Stimulated activated effector memory CD8-positive, alpha-beta T cell treated with anti-CD3 and anti-CD28 coated beads, Interleukin-12 subunit alpha, Interleukin-12 subunit beta, amount 100 ng/mL, for 72 hours (primary cell): ENCODE data around the gene CAMK2D.

Experiments
- ATAC-seq: fragments of 150-1000 bp; cut with Tn5 transposase; 2 replicates; pipeline ENCODE4 v1.10.0; 2021
- DNase-seq, 2 donors: peaks; one replicate each; pipeline ENCODE4 v3.0.0; 2021 to 2022; ENCODE audit warnings: low spot score in 2 of 2
- H3K27ac Mint-ChIP-seq: one replicate; pipeline ENCODE4 v1.8.0; 2022; ENCODE audit warnings: mild to moderate bottlenecking, mixed read lengths
- H3K36me3 Mint-ChIP-seq: one replicate; pipeline ENCODE4 v1.8.0; 2022; ENCODE audit warnings: mild to moderate bottlenecking, mixed read lengths
- H3K4me1 Mint-ChIP-seq: one replicate; pipeline ENCODE4 v1.8.0; 2022; ENCODE audit warnings: mixed read lengths
- H3K4me3 Mint-ChIP-seq: one replicate; pipeline ENCODE4 v1.8.0; 2022; ENCODE audit warnings: mild to moderate bottlenecking, mixed read lengths
- H3K9me3 Mint-ChIP-seq: one replicate; pipeline ENCODE4 v1.8.0; 2022; ENCODE audit warnings: mixed read lengths

Gene CAMK2D

DNA sequence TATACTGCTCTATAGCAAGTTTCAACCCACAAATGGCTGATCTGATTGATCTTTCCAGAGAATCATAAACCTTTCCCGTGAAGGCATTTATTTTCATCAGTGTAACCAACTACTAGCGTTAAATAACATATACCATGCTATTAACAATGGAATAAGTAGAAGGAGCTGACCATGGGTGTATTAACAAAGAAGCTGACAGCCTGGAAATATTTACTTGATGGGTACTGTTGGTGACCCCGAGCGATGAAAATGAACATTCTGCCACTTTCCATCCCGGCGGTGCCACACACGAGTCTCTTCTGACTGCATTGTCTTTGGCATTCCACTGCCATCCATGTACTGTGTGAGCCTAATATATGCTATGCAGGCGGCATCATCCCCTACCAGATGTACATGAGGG, 304.4 kb downstream of the CAMK2D start:
- ATAC-seq (no peak), DNase-seq (no peak)
- no peaks in the 10 kb centered on the region for H3K9me3 Mint-ChIP-seq
- H3K4me3 Mint-ChIP-seq, result no peak overlapping the region
- peaks cover 91% of the 10 kb centered on the region for H3K36me3 Mint-ChIP-seq
- H3K4me1 Mint-ChIP-seq, result peaks cover 13% of the 10 kb centered on the region
- peak overlapping the region; percentile 55 for H3K27ac Mint-ChIP-seq

DNA sequence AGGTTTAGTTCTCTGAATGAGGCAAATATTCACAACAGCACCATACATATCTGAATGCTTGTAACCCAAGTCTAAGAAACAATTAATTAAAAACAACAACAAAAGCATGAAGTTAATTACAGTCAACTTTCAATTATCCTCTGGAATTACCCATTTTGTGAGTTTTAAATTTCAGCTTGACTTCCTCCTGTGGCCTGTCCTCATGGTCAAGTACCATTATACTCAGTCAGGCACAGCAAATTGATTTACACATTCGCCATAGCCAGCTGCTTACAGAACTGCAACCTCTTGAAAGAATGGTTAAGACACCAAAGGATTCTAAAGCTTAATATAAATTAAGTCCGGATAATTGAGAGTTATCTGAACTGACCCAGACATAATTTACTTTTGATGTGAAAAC, 306.5 kb downstream of the CAMK2D start:
- no peak for DNase-seq
- Mint-ChIP-seq H3K4me1 (peaks cover 5% of the 10 kb centered on the region), H3K4me3 (no peak overlapping the region), H3K27ac (no peak overlapping the region), H3K9me3 (no peaks in the 10 kb centered on the region), H3K36me3 (peaks cover 79% of the 10 kb centered on the region)
- ATAC-seq, result no peak

DNA sequence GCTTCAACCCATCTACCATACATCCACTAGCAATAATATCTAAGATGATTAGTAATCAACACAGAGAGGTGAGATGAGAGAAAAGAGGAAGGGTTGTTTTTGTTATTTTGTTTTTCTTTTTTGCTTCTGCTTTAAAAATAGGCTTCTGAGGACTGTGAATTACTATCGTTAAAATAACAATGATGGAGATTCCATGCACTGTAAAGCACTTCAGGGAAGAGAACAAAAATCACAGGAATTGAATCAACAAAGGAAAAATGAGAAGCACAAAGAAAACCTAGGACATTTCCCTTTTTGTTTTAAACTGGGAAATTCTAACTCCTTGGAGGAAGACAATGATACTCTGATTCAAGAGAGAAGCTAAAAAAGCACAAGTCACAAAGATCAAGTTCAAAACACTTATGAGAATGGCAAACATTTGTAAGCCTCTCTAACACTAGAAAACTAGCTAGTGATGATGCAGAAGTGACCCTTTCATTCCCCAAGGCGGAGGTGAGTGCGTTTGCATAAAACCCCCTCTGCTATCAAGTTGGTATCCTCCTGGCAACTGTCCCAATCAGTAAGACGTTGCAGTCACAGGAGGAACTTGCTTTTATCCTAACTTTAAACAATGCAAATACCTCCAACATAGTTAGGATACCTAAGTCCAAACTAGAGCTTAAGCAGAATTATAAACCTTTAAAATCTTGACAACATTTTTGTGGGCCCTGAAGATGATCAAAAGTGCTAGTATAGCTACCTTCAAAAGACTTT, 308.5 kb downstream of the CAMK2D start:
- H3K9me3 Mint-ChIP-seq, result no peaks in the 10 kb centered on the region
- H3K27ac Mint-ChIP-seq, result peak overlapping the region; percentile 19
- DNase-seq, result no peak
- H3K4me3 Mint-ChIP-seq, result no peak overlapping the region
- ATAC-seq, result no peak
- H3K4me1 Mint-ChIP-seq, result peaks cover 5% of the 10 kb centered on the region
- peaks cover 59% of the 10 kb centered on the region for H3K36me3 Mint-ChIP-seq

DNA sequence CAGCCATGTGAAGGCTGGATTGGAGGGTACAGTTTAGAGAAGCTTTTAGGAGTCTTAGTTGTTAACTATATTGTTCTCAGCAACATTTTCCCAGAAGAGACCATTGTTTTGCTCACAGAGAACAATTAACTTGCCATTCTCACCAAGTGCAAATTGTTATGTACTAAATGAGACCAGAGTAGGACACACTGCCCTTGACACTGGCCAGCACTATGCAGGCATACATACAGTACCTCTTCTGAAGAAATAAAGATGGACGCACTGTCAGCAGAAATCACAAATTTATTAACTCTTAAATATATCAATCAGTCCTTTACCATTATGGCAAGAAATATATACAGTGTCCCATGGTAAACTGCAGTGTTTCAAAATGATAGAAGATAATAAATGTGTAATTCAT, 309.4 kb downstream of the CAMK2D start:
- ATAC-seq (no peak), DNase-seq (no peak)
- Mint-ChIP-seq H3K27ac (peak overlapping the region; percentile 2), H3K36me3 (peaks cover 50% of the 10 kb centered on the region), H3K4me1 (peaks cover 5% of the 10 kb centered on the region), H3K4me3 (no peak overlapping the region), H3K9me3 (no peaks in the 10 kb centered on the region)

- DNase-seq, result no peak
- peaks cover 34% of the 10 kb centered on the region for H3K36me3 Mint-ChIP-seq
- H3K4me1 Mint-ChIP-seq, result peaks cover 10% of the 10 kb centered on the region
- no peak for ATAC-seq
- no peak overlapping the region for H3K4me3 Mint-ChIP-seq
- no peak overlapping the region for H3K27ac Mint-ChIP-seq
- no peaks in the 10 kb centered on the region for H3K9me3 Mint-ChIP-seq
Observed at GRCh38 chr4:113450295-113451080, 311.1 kb downstream of the CAMK2D start.

DNA sequence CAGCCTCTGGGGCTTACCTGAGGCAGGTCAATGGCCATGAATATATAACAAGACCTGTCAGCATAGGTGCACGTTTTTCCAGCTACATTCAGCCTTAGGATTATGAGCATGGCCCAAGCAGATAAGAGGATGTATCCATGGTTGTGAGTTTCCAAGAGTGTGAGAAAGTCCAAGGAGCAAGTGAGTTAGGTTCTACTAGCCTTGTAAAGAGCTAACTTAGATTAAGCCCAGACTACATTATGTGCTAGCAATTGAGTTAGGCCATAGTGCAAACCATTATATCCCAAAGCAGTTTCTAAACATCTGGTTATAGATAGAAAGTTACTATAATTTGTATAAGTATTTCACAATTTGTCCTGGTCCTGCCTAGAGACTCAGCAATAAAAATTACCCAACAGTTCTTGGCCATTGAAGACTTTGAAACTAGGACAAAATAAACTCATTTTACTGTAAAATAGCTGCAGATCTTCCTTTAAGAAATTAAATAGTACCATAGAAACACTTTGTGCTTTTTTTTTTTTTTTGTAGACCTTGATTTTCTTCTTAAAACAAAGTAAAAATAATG, 312.0 kb downstream of the CAMK2D start:
- no peak for ATAC-seq
- H3K9me3 Mint-ChIP-seq, result no peaks in the 10 kb centered on the region
- H3K4me1 Mint-ChIP-seq, result peaks cover 10% of the 10 kb centered on the region
- H3K36me3 Mint-ChIP-seq, result peaks cover 28% of the 10 kb centered on the region
- no peak overlapping the region for H3K4me3 Mint-ChIP-seq
- no peak overlapping the region for H3K27ac Mint-ChIP-seq
- DNase-seq, result no peak

DNA sequence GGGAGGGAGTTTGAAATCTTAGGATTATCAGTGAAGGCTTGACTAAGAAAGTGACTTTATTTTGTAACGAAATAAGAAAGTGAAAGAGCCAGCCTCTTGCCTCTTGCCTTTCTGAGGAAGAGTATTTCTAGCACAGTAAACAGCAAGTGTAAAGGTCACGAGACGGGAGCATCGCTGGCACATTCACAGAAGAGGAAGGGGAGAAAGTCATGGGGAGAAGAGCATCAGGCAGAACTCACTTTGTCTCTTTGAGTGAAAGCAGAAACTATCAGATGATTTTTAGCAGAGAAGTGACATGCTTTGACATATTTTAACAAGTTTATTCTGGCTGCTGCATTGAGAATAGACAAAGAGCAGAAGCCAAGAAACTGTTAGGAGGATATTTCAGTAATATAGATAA, 313.8 kb downstream of the CAMK2D start:
- DNase-seq (no peak), ATAC-seq (peak; percentile 54)
- H3K36me3 Mint-ChIP-seq, result peaks cover 11% of the 10 kb centered on the region
- H3K9me3 Mint-ChIP-seq, result peaks cover 3% of the 10 kb centered on the region
- peaks cover 15% of the 10 kb centered on the region for H3K4me1 Mint-ChIP-seq
- H3K4me3 Mint-ChIP-seq, result no peak overlapping the region
- no peak overlapping the region for H3K27ac Mint-ChIP-seq

DNA sequence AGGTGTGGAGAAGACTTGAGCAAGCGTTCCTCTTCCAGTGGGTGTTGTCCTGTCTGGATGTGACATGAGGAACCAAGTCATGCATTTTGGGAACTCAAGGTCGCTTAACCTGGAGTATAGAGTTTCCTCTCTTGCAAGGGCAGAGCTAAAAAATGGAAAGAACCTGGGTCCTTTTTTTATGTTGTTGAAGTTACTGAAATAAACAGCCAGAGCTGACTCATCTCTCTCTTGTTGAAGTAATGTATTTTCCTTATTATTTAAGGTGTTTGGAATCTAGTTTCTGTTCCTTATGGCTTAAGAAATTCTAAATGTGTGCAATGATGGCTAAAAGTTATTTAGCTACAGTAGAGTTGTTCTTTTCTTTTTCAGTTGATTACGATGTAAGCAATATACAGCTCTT, 314.5 kb downstream of the CAMK2D start:
- Mint-ChIP-seq H3K4me3 (no peak overlapping the region), H3K36me3 (peaks cover 8% of the 10 kb centered on the region), H3K4me1 (peaks cover 15% of the 10 kb centered on the region), H3K27ac (no peak overlapping the region), H3K9me3 (peaks cover 3% of the 10 kb centered on the region)
- no peak for ATAC-seq
- no peak for DNase-seq

GRCh38 chr4:113446019-113446418, 315.5 kb downstream of the CAMK2D start:
- ATAC-seq (peak; percentile 79), DNase-seq (no peak)
- H3K4me1 Mint-ChIP-seq, result peaks cover 15% of the 10 kb centered on the region
- H3K27ac Mint-ChIP-seq, result no peak overlapping the region
- H3K36me3 Mint-ChIP-seq, result peaks cover under 1% of the 10 kb centered on the region
- no peak overlapping the region for H3K4me3 Mint-ChIP-seq
- peaks cover 3% of the 10 kb centered on the region for H3K9me3 Mint-ChIP-seq

DNA sequence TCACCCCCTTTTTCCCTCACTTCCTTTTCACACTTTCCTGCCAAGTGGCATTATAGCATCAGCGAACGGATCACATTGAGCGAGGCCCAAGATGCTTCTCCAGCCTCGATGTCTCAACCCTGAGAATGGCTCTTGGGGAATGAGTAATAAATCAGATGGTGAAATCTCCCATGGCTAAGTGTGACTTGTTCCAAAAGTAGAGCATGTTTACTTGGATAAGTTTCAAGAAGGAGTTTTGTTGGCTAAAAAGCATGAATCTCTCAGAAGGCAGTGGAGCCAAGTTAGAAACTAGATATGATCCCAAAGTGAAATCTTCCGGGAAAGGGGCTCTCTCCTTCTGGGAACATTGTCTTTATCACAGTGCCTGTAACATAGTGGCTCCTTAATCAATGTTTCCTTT, 316.3 kb downstream of the CAMK2D start:
- H3K27ac Mint-ChIP-seq, result no peak overlapping the region
- peaks cover 15% of the 10 kb centered on the region for H3K4me1 Mint-ChIP-seq
- DNase-seq (no peak), ATAC-seq (no peak)
- peaks cover 3% of the 10 kb centered on the region for H3K9me3 Mint-ChIP-seq
- no peaks in the 10 kb centered on the region for H3K36me3 Mint-ChIP-seq
- H3K4me3 Mint-ChIP-seq, result no peak overlapping the region

- peaks cover 3% of the 10 kb centered on the region for H3K9me3 Mint-ChIP-seq
- DNase-seq (no peak), ATAC-seq (no peak)
- H3K4me1 Mint-ChIP-seq, result peaks cover 15% of the 10 kb centered on the region
- peak overlapping the region; percentile 27 for H3K27ac Mint-ChIP-seq
- H3K4me3 Mint-ChIP-seq, result peak overlapping the region; percentile 24
- no peaks in the 10 kb centered on the region for H3K36me3 Mint-ChIP-seq
Observed at GRCh38 chr4:113444386-113444785, 317.2 kb downstream of the CAMK2D start.

DNA sequence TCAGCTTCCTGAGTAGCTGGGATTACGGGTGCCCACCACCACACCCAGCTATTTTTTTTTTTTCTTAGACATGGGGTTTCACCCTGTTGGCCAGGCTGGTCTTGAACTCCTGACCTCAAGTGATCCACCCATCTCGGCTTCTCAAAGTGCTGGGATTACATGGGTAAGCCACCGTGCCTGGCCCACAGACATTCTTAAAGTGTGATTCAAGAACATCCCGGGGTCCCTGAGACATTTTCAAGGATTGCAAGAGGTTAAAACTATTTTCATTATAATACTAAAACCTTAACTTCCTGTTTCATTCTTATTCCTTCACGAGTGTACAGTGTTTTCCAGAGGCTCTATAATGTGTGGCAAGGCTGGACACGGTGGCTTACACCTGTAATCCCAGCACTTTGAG, 318.7 kb downstream of the CAMK2D start:
- Mint-ChIP-seq H3K4me3 (no peak overlapping the region), H3K36me3 (no peaks in the 10 kb centered on the region), H3K27ac (no peak overlapping the region), H3K9me3 (peaks cover 3% of the 10 kb centered on the region), H3K4me1 (peaks cover 15% of the 10 kb centered on the region)
- ATAC-seq (no peak), DNase-seq (no peak)

GRCh38 chr4:113440371-113440770, 321.2 kb downstream of the CAMK2D start:
- H3K36me3 Mint-ChIP-seq, result no peaks in the 10 kb centered on the region
- H3K4me3 Mint-ChIP-seq, result no peak overlapping the region
- DNase-seq (no peak), ATAC-seq (no peak)
- H3K27ac Mint-ChIP-seq, result no peak overlapping the region
- peaks cover 3% of the 10 kb centered on the region for H3K9me3 Mint-ChIP-seq
- peaks cover 22% of the 10 kb centered on the region for H3K4me1 Mint-ChIP-seq

DNA sequence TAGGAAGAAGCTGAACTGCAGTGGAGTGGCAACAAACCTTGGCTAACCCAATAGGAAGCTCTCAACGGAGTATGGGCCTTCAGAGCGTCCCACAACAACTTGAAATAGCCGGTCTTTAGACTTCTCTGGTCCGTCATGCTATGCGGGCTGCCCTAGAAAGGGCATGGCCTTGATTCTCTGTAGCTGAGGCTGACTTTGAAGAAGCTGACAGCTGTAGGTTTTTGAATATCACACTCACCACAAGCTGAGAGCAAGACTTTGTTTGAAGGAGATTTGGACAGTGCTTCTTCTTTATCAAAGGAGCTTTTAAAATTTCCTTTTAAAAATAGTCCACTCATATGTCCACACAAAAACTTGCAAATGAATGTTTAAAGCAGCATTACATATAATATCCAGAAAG, 322.9 kb downstream of the CAMK2D start:
- no peaks in the 10 kb centered on the region for H3K36me3 Mint-ChIP-seq
- ATAC-seq, result no peak
- H3K4me3 Mint-ChIP-seq, result no peak overlapping the region
- H3K4me1 Mint-ChIP-seq, result peaks cover 14% of the 10 kb centered on the region
- no peak overlapping the region for H3K27ac Mint-ChIP-seq
- DNase-seq, result no peak
- H3K9me3 Mint-ChIP-seq, result no peaks in the 10 kb centered on the region

- H3K4me1 Mint-ChIP-seq, result peaks cover 12% of the 10 kb centered on the region
- no peak overlapping the region for H3K27ac Mint-ChIP-seq
- H3K4me3 Mint-ChIP-seq, result no peak overlapping the region
- ATAC-seq (no peak), DNase-seq (no peak)
- H3K36me3 Mint-ChIP-seq, result no peaks in the 10 kb centered on the region
- no peaks in the 10 kb centered on the region for H3K9me3 Mint-ChIP-seq
Observed at GRCh38 chr4:113437129-113437528, 324.4 kb downstream of the CAMK2D start.

DNA sequence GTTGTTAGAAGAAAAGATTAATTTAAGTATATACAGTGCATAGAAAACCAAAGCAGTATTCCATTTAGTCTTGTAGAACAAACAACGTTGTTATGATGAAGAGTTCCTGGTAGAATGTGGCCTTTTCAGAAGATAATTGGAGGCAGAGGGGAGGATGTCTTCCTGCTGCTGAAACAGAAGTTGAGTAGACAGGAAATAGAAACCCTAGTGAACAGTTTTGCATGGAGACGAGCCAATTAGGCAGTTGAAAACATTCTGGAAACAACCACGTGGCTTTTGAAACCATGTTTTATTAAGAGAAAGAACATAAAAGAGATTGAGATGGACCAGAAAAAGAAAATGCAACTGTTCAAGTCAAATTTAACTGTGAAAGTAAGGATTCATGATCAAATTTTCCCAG, 325.2 kb downstream of the CAMK2D start:
- Mint-ChIP-seq H3K27ac (no peak overlapping the region), H3K4me1 (peaks cover 12% of the 10 kb centered on the region), H3K9me3 (no peaks in the 10 kb centered on the region), H3K36me3 (no peaks in the 10 kb centered on the region), H3K4me3 (no peak overlapping the region)
- DNase-seq, result no peak
- ATAC-seq, result no peak
